CD4-positive, alpha-beta T cell treated with Interleukin-4 for 1 hour (primary cell): ENCODE results near the gene INCENP.
"Not testable (repeated sequence)": the region's sequence is repeated elsewhere in the genome, so short reads cannot be mapped to it uniquely, and the experiment has no call there.

Experiments used
- DNase-seq, 2 donors: peaks; one replicate each; pipeline ENCODE4 v3.0.0-alpha.2; 2020 to 2022

Gene INCENP

GRCh38 chr11:62123669-62124185, at the start of gene INCENP:
INCENP (plus strand) TSS chr11:62124011; CDS start chr11:62128162, 4,151 bp downstream.
- peak; percentile 96 to 97 for DNase-seq

GRCh38 chr11:62075438-62075837, 48.4 kb upstream of the INCENP start:
- no peak for DNase-seq

- no peak for DNase-seq
Measured at GRCh38 chr11:62077132-62077531, 46.7 kb upstream of the INCENP start.

GRCh38 chr11:62081378-62082291, 42.2 kb upstream of the INCENP start:
- DNase-seq = peak; percentile 82 to 83

- DNase-seq = no peak
Measured at GRCh38 chr11:62082292-62082657, 41.5 kb upstream of the INCENP start.

- DNase-seq = not testable (repeated sequence)
Measured at GRCh38 chr11:62084801-62085200, 39.0 kb upstream of the INCENP start.

GRCh38 chr11:62087694-62088093, 36.1 kb upstream of the INCENP start:
- no peak for DNase-seq

DNA sequence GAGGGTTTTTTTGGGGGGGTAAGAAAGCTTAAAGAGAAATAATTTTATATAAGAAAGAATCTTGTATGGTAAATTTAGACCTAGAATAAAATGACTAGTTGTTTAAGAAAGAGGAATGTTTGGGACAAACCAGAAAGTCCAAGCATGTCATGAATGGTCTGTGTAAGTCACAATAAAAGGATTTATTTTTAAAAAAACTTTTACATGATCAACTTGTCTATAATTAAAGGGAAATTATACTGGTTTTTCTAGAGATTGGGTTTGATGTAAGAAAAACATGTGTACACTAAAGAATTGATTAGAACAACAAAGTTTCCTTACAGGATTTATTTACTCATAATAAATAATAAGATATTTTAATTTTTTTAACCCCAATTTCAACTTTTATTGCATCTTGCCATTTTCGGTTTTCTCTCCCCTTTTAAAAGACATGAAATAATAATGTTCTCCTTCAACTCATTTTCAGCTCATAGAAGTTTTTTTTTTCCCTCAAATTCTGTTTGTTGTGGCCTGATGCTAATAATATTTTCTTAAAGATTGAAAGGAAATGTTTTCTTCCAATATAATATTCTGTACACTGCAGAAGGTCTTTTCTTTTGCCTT, 35.4 kb upstream of the INCENP start:
- no peak for DNase-seq

DNA sequence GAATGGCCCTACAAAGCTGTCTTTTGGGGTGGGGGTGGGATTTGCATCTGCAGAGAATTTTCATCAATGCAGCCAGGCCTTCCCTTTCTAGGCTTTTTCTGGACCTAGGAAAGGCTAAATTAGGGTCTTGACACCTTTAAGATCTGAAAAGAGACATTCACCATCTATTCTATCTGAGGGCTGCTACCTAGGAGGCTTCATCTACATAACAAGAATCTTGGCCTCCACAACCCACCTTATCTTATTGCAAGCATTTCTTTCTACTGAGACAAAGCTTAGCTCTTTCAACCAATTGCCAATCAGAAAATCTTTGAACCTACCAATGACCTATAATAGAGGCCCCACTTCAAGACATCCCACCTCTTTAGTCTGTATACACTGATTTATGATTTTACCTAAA, 20.7 kb upstream of the INCENP start:
- no peak for DNase-seq

DNA sequence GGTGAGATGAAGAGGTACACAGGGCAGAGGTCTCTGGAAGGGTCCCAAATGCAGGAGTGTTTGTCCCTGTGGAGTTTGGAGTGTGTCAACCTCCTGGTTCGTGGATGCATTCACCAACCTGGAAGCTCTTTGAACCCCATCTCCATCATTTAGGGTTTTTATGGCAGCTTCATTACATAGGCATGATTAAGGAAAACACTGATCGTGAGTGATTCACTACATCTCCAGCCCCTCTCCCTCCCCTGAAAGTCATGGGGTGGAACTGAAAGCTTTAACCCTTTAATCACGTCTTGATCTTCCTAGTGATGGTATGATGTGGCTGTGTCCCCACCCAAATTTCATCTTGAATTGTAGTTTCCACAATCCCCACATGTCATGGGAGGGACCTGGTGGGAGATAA, 19.8 kb upstream of the INCENP start:
- DNase-seq = no peak

- DNase-seq = peak; percentile 49 to 78
Measured at GRCh38 chr11:62104816-62105653, 18.8 kb upstream of the INCENP start.

DNA sequence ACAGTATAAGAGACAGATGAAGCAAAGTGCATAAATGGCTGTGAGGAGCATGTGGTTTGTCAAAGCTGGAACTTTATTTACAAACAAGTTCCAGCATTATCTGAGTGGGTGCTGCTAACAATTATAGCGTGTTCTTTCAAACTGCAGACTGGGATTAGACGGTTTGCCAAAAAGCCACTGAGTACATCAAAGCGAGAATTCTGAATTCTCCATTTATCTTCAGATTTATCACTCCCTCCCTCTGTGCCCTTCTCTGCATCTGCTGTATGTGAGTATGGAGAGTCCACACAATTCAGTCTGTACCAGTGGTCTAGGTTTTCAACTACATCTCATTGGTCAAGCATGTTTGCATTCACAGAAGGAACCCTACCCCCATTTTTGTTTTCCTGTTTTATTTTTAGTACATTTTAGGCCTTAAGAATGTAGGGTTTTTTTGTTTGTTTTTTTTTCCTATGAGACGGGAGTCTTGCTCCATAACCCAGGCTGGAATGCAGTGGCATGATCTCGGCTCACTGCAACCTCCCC, 18.1 kb upstream of the INCENP start:
- DNase-seq = no peak

GRCh38 chr11:62108017-62108750, 15.6 kb upstream of the INCENP start:
- DNase-seq = peak; percentile 51 to 78

GRCh38 chr11:62108971-62109404, 14.8 kb upstream of the INCENP start:
- DNase-seq = no peak

DNA sequence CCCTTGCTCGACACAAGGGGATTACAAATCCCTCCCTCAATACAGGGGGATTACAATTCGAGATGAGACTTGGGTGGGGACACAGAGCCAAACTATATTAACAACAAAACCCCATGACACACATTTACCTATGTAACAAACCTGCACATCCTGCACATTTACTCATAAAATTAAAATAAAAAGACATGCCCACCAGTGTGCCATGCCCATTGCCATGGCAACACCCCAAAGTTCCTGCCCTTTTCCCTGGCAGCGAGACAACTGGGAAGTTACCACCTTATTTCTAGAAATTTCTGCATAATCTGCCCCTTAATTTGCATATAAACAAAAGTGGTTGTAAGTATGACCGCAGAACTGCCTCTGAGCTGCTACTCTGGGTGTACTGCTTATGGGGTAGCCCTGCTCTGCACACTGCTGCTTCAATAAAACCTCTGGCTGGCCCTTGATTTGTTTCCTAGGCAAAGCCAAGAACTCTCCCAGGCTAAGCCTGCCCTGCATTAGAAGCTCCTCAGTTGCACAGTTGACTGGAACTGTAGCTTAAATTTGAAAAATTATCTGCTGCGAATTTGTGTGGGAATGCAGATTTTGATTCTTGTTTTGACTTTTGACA, 8.6 kb upstream of the INCENP start:
- no peak for DNase-seq

DNA sequence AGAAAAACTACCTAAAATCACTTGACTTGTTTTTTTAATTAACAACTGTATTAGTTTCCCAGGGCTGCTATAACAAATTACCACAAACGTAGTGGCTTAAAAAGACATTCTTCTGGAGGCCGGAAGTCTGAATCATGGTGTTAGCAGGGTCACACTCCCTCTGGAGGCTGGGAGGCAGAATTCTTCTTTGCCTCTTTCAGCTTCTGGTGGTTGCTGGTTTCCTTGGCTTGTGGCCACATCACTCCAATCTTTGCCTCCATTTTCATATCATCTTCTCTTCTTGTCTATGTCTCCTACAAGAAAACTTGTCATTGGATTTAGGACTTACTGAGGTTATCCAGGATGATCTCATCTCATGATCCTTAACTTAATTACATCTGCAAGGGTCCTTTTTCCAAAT, 7.4 kb upstream of the INCENP start:
- no peak for DNase-seq

- DNase-seq = no peak
Measured at GRCh38 chr11:62119569-62119968, 4.2 kb upstream of the INCENP start.

GRCh38 chr11:62120001-62120400, 3.8 kb upstream of the INCENP start:
- DNase-seq = no peak

DNA sequence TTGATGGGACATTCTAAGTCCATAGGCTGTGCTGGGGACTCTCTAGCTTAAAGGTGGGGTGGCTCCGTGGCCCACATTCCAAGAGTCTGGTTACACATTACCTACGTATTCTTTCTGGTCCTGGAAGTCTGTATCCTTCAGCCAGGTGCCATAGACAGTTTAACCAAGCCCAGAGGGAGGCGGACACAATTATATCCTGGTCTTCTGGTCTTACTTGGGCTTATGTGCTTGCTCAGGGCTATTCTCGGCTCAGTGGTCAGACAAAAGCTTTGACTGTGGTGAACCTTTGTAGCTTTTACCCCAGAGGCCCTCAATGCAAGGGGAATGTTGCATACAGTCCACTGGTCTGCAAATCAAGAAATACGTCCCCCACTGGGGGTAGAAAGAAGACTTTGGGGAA, 3.4 kb upstream of the INCENP start:
- DNase-seq = no peak

DNA sequence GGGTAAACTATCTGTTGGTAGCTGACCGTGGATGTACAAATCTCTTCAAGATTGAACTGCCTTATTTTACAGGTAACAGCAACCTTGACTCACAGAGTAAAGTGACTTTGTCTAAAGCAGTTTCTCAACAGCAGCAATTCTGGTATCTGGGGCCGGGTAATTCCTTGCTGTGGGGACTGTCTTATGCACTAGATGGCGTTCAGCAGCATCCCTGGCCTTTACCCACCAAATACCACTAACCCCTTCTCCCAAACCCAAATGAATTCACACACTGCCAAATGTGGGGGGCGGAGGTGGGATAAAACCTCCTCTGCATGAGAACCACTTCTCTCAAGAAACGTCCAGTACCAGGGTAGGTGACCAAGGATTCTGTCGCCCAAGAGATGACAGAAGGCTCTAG, 1.7 kb upstream of the INCENP start:
- no peak for DNase-seq
